BE2C (cell line): ENCODE measurements around the gene TGFB1.

Experiments used
- DNase-seq: peaks from one replicate; pipeline ENCODE4 v3.0.0-alpha.2; 2020
- H3K27me3 ChIP-seq: fragments of 250-450 bp; sonication (Bioruptor Pico); 2 replicates; pipeline ENCODE4 v1.5.1; 2020; ENCODE audit warnings: mild to moderate bottlenecking
- H3K36me3 ChIP-seq: fragments of 250-450 bp; sonication (Bioruptor Pico); 2 replicates; pipeline ENCODE4 v1.5.1; 2020; ENCODE audit warnings: mild to moderate bottlenecking
- H3K4me1 ChIP-seq: fragments of 250-450 bp; sonication (Bioruptor Pico); 2 replicates; pipeline ENCODE4 v1.5.1; 2020
- H3K4me3 ChIP-seq: 2 replicates; pipeline ENCODE4 v1.5.1; 2011; ENCODE audit warnings: low read depth, low read length
- H3K9me3 ChIP-seq: fragments of 250-450 bp; sonication (Bioruptor Pico); 2 replicates; pipeline ENCODE4 v1.5.1; 2020
- TF ChIP-seq, protein P1 (sequence below): IDR thresholded peaks from 2 replicates; pipeline ENCODE4 v1.5.1; 2012; ENCODE audit warnings: mild to moderate bottlenecking, low read depth, low read length

The TGFB1 gene

DNA sequence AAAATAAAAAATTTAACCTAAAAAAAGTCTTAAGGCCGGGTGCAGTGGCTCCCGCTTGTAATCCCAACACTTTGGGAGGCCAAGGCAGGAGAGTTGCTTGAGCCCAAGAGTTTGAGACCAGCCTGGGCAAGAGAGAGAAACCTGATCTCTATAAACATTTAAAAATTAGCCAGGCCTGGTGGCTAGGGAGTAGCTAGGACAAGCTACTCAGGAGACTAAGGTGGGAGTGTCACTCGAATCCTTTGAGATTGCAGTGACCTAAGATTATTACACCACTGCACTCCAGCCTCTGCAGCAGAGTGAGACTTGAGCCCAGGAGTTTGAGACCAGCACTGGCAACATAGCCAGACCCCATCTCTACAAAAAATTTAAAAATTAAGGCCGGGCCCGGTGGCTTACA is 42.6 kb downstream of the TGFB1 start:
- Histone ChIP-seq H3K4me1 (peaks cover 3% of the 10 kb centered on the region; the same call in 1 of the 2 replicates), H3K27me3 (no peaks in the 10 kb centered on the region), H3K4me3 (peak overlapping the region; percentile 98), H3K36me3 (peaks cover 37% of the 10 kb centered on the region), H3K9me3 (no peaks in the 10 kb centered on the region)
- no peak for DNase-seq
- TF ChIP-seq, protein P1, sequence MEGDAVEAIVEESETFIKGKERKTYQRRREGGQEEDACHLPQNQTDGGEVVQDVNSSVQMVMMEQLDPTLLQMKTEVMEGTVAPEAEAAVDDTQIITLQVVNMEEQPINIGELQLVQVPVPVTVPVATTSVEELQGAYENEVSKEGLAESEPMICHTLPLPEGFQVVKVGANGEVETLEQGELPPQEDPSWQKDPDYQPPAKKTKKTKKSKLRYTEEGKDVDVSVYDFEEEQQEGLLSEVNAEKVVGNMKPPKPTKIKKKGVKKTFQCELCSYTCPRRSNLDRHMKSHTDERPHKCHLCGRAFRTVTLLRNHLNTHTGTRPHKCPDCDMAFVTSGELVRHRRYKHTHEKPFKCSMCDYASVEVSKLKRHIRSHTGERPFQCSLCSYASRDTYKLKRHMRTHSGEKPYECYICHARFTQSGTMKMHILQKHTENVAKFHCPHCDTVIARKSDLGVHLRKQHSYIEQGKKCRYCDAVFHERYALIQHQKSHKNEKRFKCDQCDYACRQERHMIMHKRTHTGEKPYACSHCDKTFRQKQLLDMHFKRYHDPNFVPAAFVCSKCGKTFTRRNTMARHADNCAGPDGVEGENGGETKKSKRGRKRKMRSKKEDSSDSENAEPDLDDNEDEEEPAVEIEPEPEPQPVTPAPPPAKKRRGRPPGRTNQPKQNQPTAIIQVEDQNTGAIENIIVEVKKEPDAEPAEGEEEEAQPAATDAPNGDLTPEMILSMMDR = no peak

DNA sequence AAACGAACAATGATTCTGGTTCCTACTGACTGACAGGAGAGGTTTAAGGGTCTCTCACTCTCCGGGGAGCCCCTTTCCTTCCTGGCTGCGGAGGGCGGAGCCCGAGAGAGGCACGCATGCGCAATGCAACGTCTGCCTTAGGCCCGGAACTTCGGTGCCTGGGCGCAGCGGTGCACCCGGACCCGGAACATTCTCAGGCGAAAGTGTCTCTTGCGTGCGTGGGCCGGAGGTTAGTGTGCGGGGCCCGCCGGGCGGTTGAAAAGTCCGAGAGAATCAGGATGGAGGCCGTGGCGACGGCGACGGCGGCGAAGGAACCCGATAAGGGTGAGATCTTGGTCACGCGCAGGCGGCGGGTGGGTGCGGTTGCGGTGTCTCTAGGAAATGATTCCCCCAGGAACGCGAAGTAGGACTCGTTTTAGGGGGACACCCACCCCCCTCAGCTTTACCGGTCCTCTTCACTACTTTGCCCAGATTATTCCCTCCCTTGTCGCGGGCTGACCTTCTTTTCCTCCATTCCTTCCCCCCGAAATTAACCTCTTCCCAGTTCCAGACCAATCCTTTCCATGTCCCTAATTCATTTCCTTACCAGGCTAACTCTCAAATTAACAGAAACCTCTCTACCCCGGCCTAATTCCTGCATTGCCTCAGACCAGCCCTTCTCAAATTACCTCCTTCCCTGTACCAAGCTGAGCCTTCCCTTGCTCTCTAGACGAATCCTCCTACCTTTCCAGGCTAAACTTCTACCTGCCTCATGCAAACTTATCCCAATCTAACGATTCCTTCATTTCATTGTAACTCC is 43.5 kb downstream of the TGFB1 start, which contains the start of gene CCDC97:
TSS of gene CCDC97 (plus strand) at position 140 of the 799 bp plus-strand sequence. CDS start at position 279, 139 bp downstream.
- peak; percentile 85 for DNase-seq
- Histone ChIP-seq H3K36me3 (peaks cover 38% of the 10 kb centered on the region), H3K9me3 (no peaks in the 10 kb centered on the region), H3K4me1 (peaks cover 3% of the 10 kb centered on the region; the same call in 1 of the 2 replicates), H3K27me3 (no peaks in the 10 kb centered on the region), H3K4me3 (peak within 1 kb of the TSS; percentile 98)
- TF ChIP-seq, protein P1 = no peak

DNA sequence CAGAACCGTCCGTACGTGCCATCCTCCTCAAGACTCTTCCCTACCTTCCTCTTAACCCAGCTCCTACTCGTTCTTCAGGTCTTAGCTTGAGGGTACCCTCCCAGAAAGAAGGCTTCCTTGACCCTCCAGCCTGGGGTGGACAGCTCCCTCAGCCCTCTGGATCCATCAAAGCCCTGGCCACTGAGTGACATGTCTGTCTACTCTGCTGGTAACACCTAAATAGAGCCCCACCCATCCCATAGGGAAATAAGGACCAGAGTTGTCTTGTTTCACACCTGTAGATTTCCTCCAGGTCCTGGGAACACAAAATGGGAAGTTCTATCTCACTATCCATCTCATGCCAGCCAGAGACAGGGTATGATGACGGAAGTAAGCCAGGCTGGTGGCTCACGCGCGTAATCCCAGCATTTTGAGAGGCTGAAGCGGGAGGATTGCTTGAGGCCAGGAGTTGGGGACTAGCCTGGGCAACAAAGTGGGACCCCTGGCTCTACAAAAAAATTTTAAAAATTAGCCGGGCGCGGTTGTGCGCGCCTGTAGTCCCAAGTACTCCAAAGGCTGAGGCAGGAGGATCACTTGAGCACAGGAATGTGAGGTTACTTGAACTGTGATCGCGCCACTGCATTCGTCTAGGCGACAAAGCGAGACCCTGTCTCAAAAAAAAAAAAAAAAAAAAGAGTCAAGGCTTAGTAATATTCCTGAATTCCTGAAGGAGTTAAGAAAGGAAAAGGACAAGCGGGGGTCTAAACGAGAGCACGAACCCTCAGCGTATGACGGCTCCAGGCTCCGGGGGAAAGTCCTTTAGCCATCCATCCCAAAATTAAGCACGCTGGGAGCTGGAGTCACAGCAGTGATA is 44.3 kb downstream of the TGFB1 start:
- Histone ChIP-seq H3K36me3 (peaks cover 45% of the 10 kb centered on the region), H3K4me1 (peaks cover 3% of the 10 kb centered on the region; the same call in 1 of the 2 replicates), H3K4me3 (peak overlapping the region; percentile 98), H3K27me3 (no peaks in the 10 kb centered on the region), H3K9me3 (no peaks in the 10 kb centered on the region)
- TF ChIP-seq, protein P1 = no peak
- DNase-seq = no peak

DNA sequence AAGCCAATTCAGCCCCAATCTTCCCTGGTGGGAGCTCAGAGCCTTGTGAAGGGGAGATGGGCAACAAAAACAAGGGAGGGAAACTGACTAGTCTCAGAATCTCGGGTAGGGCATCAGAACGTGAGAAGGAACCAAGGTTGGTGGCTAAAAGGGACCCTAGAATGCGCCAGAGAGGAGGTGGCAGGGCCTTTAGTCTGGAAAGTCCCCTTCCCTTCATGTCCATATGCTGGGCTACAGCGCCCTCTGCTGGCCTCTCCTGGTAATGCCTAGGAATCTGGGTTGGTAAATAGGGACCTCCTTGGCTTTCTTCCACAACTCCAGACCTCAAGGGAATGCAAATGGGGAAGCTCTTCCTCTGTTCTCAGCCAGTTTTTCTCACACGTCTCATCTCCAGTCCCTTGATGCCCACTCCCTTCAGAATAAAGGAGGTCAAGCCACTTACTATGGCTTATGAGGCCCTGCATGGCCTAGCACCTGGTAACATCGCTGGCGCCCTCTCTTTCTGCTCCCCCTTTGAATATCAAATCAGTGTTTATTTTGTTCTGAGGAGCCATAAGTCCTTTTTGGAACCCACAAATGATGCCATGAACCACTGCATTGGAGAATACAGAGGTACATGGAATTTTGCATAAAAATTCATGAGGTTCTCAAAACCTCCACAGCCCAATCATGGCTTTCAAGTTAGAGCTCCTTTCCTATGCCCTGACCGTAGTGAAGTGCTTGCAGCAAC is 45.1 kb downstream of the TGFB1 start:
- Histone ChIP-seq H3K4me1 (peaks cover 3% of the 10 kb centered on the region; the same call in 1 of the 2 replicates), H3K4me3 (no peak overlapping the region), H3K36me3 (peaks cover 50% of the 10 kb centered on the region), H3K27me3 (no peaks in the 10 kb centered on the region), H3K9me3 (no peaks in the 10 kb centered on the region)
- TF ChIP-seq, protein P1 = peak; percentile 98
- DNase-seq = peak; percentile 87

DNA sequence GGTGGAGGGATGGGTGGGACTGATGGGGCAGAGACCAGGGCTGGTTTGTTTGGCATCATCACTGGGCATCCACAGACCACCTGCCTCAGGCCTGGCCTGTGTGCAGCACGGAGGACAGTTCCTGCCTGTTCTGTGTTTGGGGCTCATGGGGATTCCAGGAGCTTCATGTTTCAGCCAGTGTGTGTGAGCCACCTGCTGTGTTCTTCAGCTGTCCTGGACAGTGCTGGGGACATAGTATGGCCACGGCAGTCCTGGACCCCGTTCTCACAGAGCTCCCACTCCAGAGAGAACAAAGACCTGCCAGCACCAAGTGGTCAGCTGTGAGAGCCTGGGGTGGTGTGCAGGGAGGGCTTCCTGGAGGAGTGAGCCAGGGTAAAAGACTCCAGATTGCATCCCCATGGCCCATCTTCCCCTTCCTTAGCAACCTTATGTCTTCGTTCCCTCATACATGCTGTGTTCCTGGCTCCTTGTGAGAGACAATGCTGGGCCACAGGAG is 45.7 kb downstream of the TGFB1 start:
- Histone ChIP-seq H3K4me1 (peaks cover 3% of the 10 kb centered on the region; the same call in 1 of the 2 replicates), H3K36me3 (peaks cover 50% of the 10 kb centered on the region), H3K4me3 (no peak overlapping the region), H3K27me3 (no peaks in the 10 kb centered on the region), H3K9me3 (no peaks in the 10 kb centered on the region)
- DNase-seq = no peak
- TF ChIP-seq, protein P1 = no peak
